Gastrocnemius medialis (tissue), 4 donors: ENCODE results near the gene C4A. TPM values are rescaled to one million over a fixed set of nuclear protein-coding genes. Genes with fewer than 3 reads are reported as not detected.

Experiments used
- ATAC-seq, 2 donors: fragments of 150-250 bp; one replicate each; pipeline ENCODE4 v1.9.1; 2016
- DNase-seq, 2 donors: peaks; one replicate each; pipeline ENCODE4 v3.0.0-alpha.2; 2019
- H3K27ac ChIP-seq, 4 donors: fragments of 200-600 bp; sonication (generic); 1 replicate in 1 of 4; 2 replicates in 3 of 4; pipeline ENCODE4 v1.5.1; 2016 to 2018; ENCODE audit warnings: mild to moderate bottlenecking in 2 of 4, moderate library complexity in 1 of 4
- H3K27me3 ChIP-seq, 3 donors: fragments of 200-600 bp; sonication (generic) in 2 of 3; 1 replicate in 1 of 3; 2 replicates in 2 of 3; pipeline versions ENCODE4 v1.5.1 to v1.6.0; 2016 to 2019; ENCODE audit warnings: mild to moderate bottlenecking in 1 of 3, moderate library complexity in 1 of 3
- H3K36me3 ChIP-seq, 2 donors: fragments of 200-600 bp; sonication (generic) in 1 of 2; one replicate each; pipeline ENCODE4 v1.5.1; 2017 to 2018
- H3K4me1 ChIP-seq, 2 donors: fragments of 200-600 bp; sonication (generic) in 1 of 2; one replicate each; pipeline ENCODE4 v1.5.1; 2016 to 2017; ENCODE audit warnings: mild to moderate bottlenecking in 2 of 2
- H3K4me3 ChIP-seq, 4 donors: fragments of 200-600 bp; sonication (generic) in 3 of 4; 1 replicate in 1 of 4; 2 replicates in 3 of 4; pipeline ENCODE4 v1.5.1; 2016 to 2019; ENCODE audit warnings: mild to moderate bottlenecking in 2 of 4
- H3K9me3 ChIP-seq, 3 donors: fragments of 200-600 bp; sonication (generic) in 2 of 3; 1 replicate in 1 of 3; 2 replicates in 2 of 3; pipeline ENCODE4 v1.5.1; 2016 to 2019
- POLR2A ChIP-seq, 2 donors: fragments of 450-650 bp; IDR thresholded peaks; one replicate each; pipeline ENCODE4 v1.6.1; 2017; ENCODE audit warnings: antibody characterized with exemption in 2 of 2, mild to moderate bottlenecking in 2 of 2, moderate library complexity in 2 of 2
- in situ Hi-C, 4 donors: fragments of 200-750 bp; cut with MboI; loops; one replicate each; pipeline versions ENCODE4 v1.15.0 to v1.8.0; 2017; ENCODE audit warnings: low sequenced_read_pairs in 4 of 4
- intact Hi-C: fragments of 100-400 bp; cut with DNase I; formaldehyde crosslinking; loops from one replicate; pipeline ENCODE4 v1.15.1; 2023; ENCODE audit warnings: low total_unique reads
- total RNA-seq, 4 donors: library from RNA; depleted of rRNA; stranded (reverse); fragments of >200 nt; gene quantifications; one replicate each; pipeline versions ENCODE4 v1.1.0 to v1.2.3, GENCODE V29; 2016
- TF ChIP-seq, protein P1 (sequence below), 5 experiments: fragments of 450-650 bp in 3 of 5; fragments of 200-600 bp in 2 of 5; sonication (generic) in 2 of 5; IDR thresholded peaks in 4 of 5; conservative IDR thresholded peaks in 1 of 5; 1 replicate in 4 of 5; 2 replicates in 1 of 5; pipeline ENCODE4 v1.5.1; 2016 to 2019; ENCODE audit warnings: antibody characterized with exemption in 5 of 5, mild to moderate bottlenecking in 3 of 5, moderate library complexity in 3 of 5

C4A gene
- total RNA-seq, 4 donors from 2014 or later = 4.3 to 7.8 (median 6.2) TPM

DNA sequence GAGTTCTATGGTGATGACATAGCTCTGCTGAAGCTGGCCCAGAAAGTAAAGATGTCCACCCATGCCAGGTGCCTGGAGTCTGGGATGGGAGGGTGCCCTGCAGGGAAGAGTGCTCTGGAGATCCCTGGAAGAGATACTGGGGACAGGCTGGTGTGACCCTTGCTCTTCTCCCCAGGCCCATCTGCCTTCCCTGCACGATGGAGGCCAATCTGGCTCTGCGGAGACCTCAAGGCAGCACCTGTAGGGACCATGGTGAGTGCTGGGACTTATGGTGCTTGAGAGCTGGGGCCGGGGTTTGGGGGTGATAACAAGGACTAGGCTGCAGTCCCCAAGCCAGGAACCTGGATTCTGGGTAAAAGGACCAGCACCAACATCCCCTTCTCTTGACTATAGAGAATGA lies 38.1 kb upstream of the C4A start:
- Histone ChIP-seq H3K36me3 (no peaks in the 10 kb centered on the region), H3K9me3 (no peaks in the 10 kb centered on the region), H3K4me1 (no peaks in the 10 kb centered on the region), H3K27ac (no peak overlapping the region), H3K4me3 (no peak overlapping the region), H3K27me3 (peaks cover 3 to 12% (median 12%) of the 10 kb centered on the region in 3 donors)
- no peak for DNase-seq
- intact Hi-C loops = no loop called here
- TF ChIP-seq, protein P1, sequence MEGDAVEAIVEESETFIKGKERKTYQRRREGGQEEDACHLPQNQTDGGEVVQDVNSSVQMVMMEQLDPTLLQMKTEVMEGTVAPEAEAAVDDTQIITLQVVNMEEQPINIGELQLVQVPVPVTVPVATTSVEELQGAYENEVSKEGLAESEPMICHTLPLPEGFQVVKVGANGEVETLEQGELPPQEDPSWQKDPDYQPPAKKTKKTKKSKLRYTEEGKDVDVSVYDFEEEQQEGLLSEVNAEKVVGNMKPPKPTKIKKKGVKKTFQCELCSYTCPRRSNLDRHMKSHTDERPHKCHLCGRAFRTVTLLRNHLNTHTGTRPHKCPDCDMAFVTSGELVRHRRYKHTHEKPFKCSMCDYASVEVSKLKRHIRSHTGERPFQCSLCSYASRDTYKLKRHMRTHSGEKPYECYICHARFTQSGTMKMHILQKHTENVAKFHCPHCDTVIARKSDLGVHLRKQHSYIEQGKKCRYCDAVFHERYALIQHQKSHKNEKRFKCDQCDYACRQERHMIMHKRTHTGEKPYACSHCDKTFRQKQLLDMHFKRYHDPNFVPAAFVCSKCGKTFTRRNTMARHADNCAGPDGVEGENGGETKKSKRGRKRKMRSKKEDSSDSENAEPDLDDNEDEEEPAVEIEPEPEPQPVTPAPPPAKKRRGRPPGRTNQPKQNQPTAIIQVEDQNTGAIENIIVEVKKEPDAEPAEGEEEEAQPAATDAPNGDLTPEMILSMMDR (IDR thresholded peaks at IDR 0.05 in 4 of 5, conservative IDR thresholded peaks at IDR 0.05 in 1 of 5) = no peak
- TF ChIP-seq POLR2A (IDR thresholded peaks at IDR 0.05) = no peak
- in situ Hi-C loops = no loop called here
- ATAC-seq = no peak

DNA sequence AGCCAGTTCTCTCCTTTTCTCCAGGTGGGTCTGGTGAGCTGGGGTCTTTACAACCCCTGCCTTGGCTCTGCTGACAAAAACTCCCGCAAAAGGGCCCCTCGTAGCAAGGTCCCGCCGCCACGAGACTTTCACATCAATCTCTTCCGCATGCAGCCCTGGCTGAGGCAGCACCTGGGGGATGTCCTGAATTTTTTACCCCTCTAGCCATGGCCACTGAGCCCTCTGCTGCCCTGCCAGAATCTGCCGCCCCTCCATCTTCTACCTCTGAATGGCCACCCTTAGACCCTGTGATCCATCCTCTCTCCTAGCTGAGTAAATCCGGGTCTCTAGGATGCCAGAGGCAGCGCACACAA lies 36.7 kb upstream of the C4A start:
- ATAC-seq (no peak), DNase-seq (no peak)
- Histone ChIP-seq H3K4me3 (no peak overlapping the region), H3K27me3 (peaks cover 3 to 12% (median 12%) of the 10 kb centered on the region in 3 donors), H3K27ac (peak overlapping the region; percentile 55 to 80 (median 74)), H3K4me1 (no peaks in the 10 kb centered on the region), H3K9me3 (no peaks in the 10 kb centered on the region), H3K36me3 (no peaks in the 10 kb centered on the region)
- intact Hi-C loops (no loop called here), in situ Hi-C loops (no loop called here)
- TF ChIP-seq, protein P1 (IDR thresholded peaks at IDR 0.05 in 4 of 5, conservative IDR thresholded peaks at IDR 0.05 in 1 of 5) = no peak
- no peak for TF ChIP-seq POLR2A (IDR thresholded peaks at IDR 0.05)

DNA sequence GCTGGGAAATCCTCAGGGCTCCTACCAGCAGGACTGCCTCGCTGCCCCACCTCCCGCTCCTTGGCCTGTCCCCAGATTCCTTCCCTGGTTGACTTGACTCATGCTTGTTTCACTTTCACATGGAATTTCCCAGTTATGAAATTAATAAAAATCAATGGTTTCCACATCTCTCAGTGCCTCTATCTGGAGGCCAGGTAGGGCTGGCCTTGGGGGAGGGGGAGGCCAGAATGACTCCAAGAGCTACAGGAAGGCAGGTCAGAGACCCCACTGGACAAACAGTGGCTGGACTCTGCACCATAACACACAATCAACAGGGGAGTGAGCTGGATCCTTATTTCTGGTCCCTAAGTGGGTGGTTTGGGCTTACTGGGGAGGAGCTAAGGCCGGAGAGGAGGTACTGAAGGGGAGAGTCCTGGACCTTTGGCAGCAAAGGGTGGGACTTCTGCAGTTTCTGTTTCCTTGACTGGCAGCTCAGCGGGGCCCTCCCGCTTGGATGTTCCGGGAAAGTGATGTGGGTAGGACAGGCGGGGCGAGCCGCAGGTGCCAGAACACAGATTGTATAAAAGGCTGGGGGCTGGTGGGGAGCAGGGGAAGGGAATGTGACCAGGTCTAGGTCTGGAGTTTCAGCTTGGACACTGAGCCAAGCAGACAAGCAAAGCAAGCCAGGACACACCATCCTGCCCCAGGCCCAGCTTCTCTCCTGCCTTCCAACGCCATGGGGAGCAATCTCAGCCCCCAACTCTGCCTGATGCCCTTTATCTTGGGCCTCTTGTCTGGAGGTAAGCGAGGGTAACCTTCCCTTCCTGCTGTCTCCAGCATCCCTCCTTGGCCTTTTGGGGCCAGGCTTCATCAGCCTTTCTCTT lies 36.1 kb upstream of the C4A start, which contains the start of gene CFB:
CFB (plus strand) TSS at position 589 of the 863 bp plus-strand sequence; CDS start at position 716, 127 bp downstream.
- in situ Hi-C loops (no loop called here), intact Hi-C loops (no loop called here)
- Histone ChIP-seq H3K4me1 (no peaks in the 10 kb centered on the region), H3K27me3 (peaks cover 3 to 12% (median 12%) of the 10 kb centered on the region in 3 donors), H3K4me3 (peak within 1 kb of the TSS; percentile 13 to 43 (median 26)), H3K27ac (peak within 1 kb of the TSS; percentile 55 to 80 (median 74)), H3K9me3 (no peaks in the 10 kb centered on the region), H3K36me3 (no peaks in the 10 kb centered on the region)
- DNase-seq (peak; percentile 28 to 69), ATAC-seq (peak; percentile 69 to 73)
- no peak for TF ChIP-seq POLR2A (IDR thresholded peaks at IDR 0.05)
- TF ChIP-seq, protein P1 (IDR thresholded peaks at IDR 0.05 in 4 of 5, conservative IDR thresholded peaks at IDR 0.05 in 1 of 5) = no peak

DNA sequence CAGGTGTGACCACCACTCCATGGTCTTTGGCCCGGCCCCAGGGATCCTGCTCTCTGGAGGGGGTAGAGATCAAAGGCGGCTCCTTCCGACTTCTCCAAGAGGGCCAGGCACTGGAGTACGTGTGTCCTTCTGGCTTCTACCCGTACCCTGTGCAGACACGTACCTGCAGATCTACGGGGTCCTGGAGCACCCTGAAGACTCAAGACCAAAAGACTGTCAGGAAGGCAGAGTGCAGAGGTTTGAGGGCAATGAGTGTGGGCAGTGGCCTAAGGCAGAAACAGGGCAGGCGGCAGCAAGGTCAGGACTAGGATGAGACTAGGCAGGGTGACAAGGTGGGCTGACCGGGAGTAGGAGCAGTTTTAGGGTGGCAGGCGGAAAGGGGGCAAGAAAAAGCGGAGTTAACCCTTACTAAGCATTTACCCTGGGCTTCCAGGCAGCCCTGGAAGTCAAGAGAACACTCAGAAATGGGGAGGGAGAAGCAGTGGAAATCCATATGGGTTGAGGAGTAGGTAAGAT lies 35.4 kb upstream of the C4A start:
- peaks cover 3 to 12% (median 12%) of the 10 kb centered on the region in 3 donors for H3K27me3 ChIP-seq
- TF ChIP-seq, protein P1 (IDR thresholded peaks at IDR 0.05 in 4 of 5, conservative IDR thresholded peaks at IDR 0.05 in 1 of 5) = no peak
- no peak for TF ChIP-seq POLR2A (IDR thresholded peaks at IDR 0.05)
- H3K36me3 ChIP-seq = no peaks in the 10 kb centered on the region
- H3K4me1 ChIP-seq = no peaks in the 10 kb centered on the region
- in situ Hi-C loops = no loop called here
- ATAC-seq (no peak), DNase-seq (no peak)
- no peaks in the 10 kb centered on the region for H3K9me3 ChIP-seq
- peak overlapping the region in 1 of 4 donors; percentile 13 for H3K4me3 ChIP-seq
- H3K27ac ChIP-seq = peak overlapping the region; percentile 55 to 80 (median 74)
- intact Hi-C loops = no loop called here
